Sigmoid colon (tissue), 7 donors: ENCODE measurements around the gene ZNF407. TPM values are rescaled to one million over a fixed set of nuclear protein-coding genes. Genes with fewer than 3 reads are reported as not detected.
"Not testable (repeated sequence)": the region's sequence is repeated elsewhere in the genome, so short reads cannot be mapped to it uniquely, and the experiment has no call there.

Source experiments
- DNase-seq: peaks from one replicate; pipeline ENCODE4 v3.0.0-alpha.2; 2019
- H3K27ac ChIP-seq, 4 donors: fragments of 200-600 bp; sonication (generic); one replicate each; pipeline ENCODE4 v1.5.1; 2016 to 2019; ENCODE audit warnings: mild to moderate bottlenecking in 1 of 4
- H3K27me3 ChIP-seq, 3 donors: fragments of 200-600 bp; sonication (generic); one replicate each; pipeline ENCODE4 v1.5.1; 2019; ENCODE audit warnings: mild to moderate bottlenecking in 1 of 3
- H3K36me3 ChIP-seq, 4 donors: fragments of 200-600 bp; sonication (generic); one replicate each; pipeline ENCODE4 v1.5.1; 2016 to 2019
- H3K4me1 ChIP-seq, 4 donors: fragments of 200-600 bp; sonication (generic); one replicate each; pipeline ENCODE4 v1.5.1; 2017 to 2019
- H3K4me3 ChIP-seq, 4 donors: fragments of 200-600 bp; sonication (generic); one replicate each; pipeline ENCODE4 v1.5.1; 2017 to 2019; ENCODE audit warnings: mild to moderate bottlenecking in 2 of 4, moderate library complexity in 1 of 4
- H3K9me3 ChIP-seq, 4 donors: fragments of 200-600 bp in 3 of 4; sonication (generic) in 3 of 4; one replicate each; pipeline versions ENCODE4 v1.5.1 to v1.6.1; 2013 to 2019
- CTCF ChIP-seq, 4 experiments: fragments of 450-650 bp in 3 of 4; fragments of 200-600 bp in 1 of 4; IDR thresholded peaks; one replicate each; pipeline ENCODE4 v1.5.1; 2016 to 2019; ENCODE audit warnings: antibody characterized with exemption in 4 of 4, mild to moderate bottlenecking in 3 of 4, moderate library complexity in 2 of 4
- EP300 ChIP-seq, 4 donors: sonication (generic); formaldehyde crosslinking; IDR thresholded peaks; one replicate each; pipeline ENCODE4 v1.6.1; 2017; ENCODE audit warnings: antibody characterized with exemption in 4 of 4
- POLR2A ChIP-seq, 2 donors: fragments of 450-650 bp; IDR thresholded peaks; one replicate each; pipeline ENCODE4 v1.6.1; 2016; ENCODE audit warnings: antibody characterized with exemption in 2 of 2, mild to moderate bottlenecking in 2 of 2, moderate library complexity in 2 of 2
- POLR2AphosphoS5 ChIP-seq, 4 donors: sonication (generic); formaldehyde crosslinking; IDR thresholded peaks; one replicate each; pipeline ENCODE4 v1.6.1; 2017; ENCODE audit warnings: antibody characterized with exemption in 4 of 4
- WGBS, 2 donors: extraction: QIAGEN DNeasy Blood & Tissue Kit; methylation state at CpG; one replicate each; pipeline ENCODE4 v1.1.7; 2013; 5-methylcytosine and 5-hydroxymethylcytosine counted together
- intact Hi-C: fragments of 100-400 bp; cut with DNase I; formaldehyde crosslinking; loops from one replicate; pipeline ENCODE4 v1.15.1; 2023
- polyA plus RNA-seq, 3 donors: library from polyadenylated mRNA; stranded (reverse); fragments of 200-250 nt; gene quantifications; one replicate each; pipeline ENCODE4 v1.2.3, GENCODE V29; 2013
- total RNA-seq, 4 donors: library from RNA; depleted of rRNA; stranded (reverse); fragments of >200 nt; gene quantifications; one replicate each; pipeline ENCODE4 v1.1.0, GENCODE V29; 2016
- donor health status: healthy with polysubstance abuse.
- donor health status: Bipolar disorder and iron deficiency.
- donor health status: healthy.

The ZNF407 gene
- total and polyA plus RNA-seq, 7 donors = 1.4 to 19.8 (median 16.3) TPM

GRCh38 chr18:75083761-75084160, 486.1 kb downstream of the ZNF407 start:
- WGBS, 2 donors = 83 to 85% methylated on average over 9 of the region's 9 CpGs
- TF ChIP-seq EP300 (IDR thresholded peaks at IDR 0.05) (no peak), CTCF (IDR thresholded peaks at IDR 0.05) (no peak), POLR2A (IDR thresholded peaks at IDR 0.05) (no peak), POLR2AphosphoS5 (IDR thresholded peaks at IDR 0.05) (no peak)
- H3K4me1 ChIP-seq = no peaks in the 10 kb centered on the region
- DNase-seq = no peak
- no peaks in the 10 kb centered on the region for H3K36me3 ChIP-seq
- no peak overlapping the region for H3K27ac ChIP-seq
- H3K4me3 ChIP-seq = no peak overlapping the region
- H3K9me3 ChIP-seq = peaks cover 0 to 5% (median 1%) of the 10 kb centered on the region in 4 donors
- intact Hi-C loops = no loop called here
- H3K27me3 ChIP-seq = no peaks in the 10 kb centered on the region

GRCh38 chr18:75085676-75086075, 488.0 kb downstream of the ZNF407 start:
- H3K36me3 ChIP-seq, H3K27me3 ChIP-seq, H3K27ac ChIP-seq, H3K4me1 ChIP-seq, DNase-seq, H3K4me3 ChIP-seq, H3K9me3 ChIP-seq, intact Hi-C loops: not testable (repeated sequence)
- 93 to 95% methylated on average over 8 of the region's 8 CpGs for WGBS, 2 donors

- 95 to 96% methylated on average over 9 of the region's 9 CpGs for WGBS, 2 donors
- Histone ChIP-seq H3K36me3 (no peaks in the 10 kb centered on the region), H3K27ac (no peak overlapping the region), H3K4me1 (no peaks in the 10 kb centered on the region), H3K27me3 (no peaks in the 10 kb centered on the region), H3K4me3 (no peak overlapping the region), H3K9me3 (peaks cover 0 to 5% (median 1%) of the 10 kb centered on the region in 4 donors)
- intact Hi-C loops = no loop called here
- TF ChIP-seq POLR2AphosphoS5 (IDR thresholded peaks at IDR 0.05) (no peak), EP300 (IDR thresholded peaks at IDR 0.05) (no peak), POLR2A (IDR thresholded peaks at IDR 0.05) (no peak), CTCF (IDR thresholded peaks at IDR 0.05) (no peak)
- no peak for DNase-seq
Measured at GRCh38 chr18:75086494-75087034, 488.9 kb downstream of the ZNF407 start.

GRCh38 chr18:75087119-75088020, 489.7 kb downstream of the ZNF407 start:
- no peak for TF ChIP-seq POLR2AphosphoS5 (IDR thresholded peaks at IDR 0.05)
- no peak for TF ChIP-seq CTCF (IDR thresholded peaks at IDR 0.05)
- no peak for TF ChIP-seq POLR2A (IDR thresholded peaks at IDR 0.05)
- TF ChIP-seq EP300 (IDR thresholded peaks at IDR 0.05) = no peak
- Histone ChIP-seq H3K4me1 (no peaks in the 10 kb centered on the region), H3K36me3 (no peaks in the 10 kb centered on the region), H3K27me3 (no peaks in the 10 kb centered on the region), H3K27ac (no peak overlapping the region), H3K9me3 (peaks cover 0 to 5% (median 1%) of the 10 kb centered on the region in 4 donors), H3K4me3 (no peak overlapping the region)
- WGBS, 2 donors = 96 to 97% methylated on average over 43 of the region's 43 CpGs
- no peak for DNase-seq
- intact Hi-C loops = no loop called here

- Histone ChIP-seq H3K4me3 (no peak overlapping the region), H3K9me3 (peaks cover 0 to 3% (median 1%) of the 10 kb centered on the region in 4 donors), H3K4me1 (no peaks in the 10 kb centered on the region), H3K36me3 (no peaks in the 10 kb centered on the region), H3K27me3 (no peaks in the 10 kb centered on the region), H3K27ac (no peak overlapping the region)
- no peak for DNase-seq
- intact Hi-C loops = no loop called here
- WGBS, 2 donors = 86 to 92% methylated on average over 8 of the region's 8 CpGs
- TF ChIP-seq CTCF (IDR thresholded peaks at IDR 0.05) (no peak), EP300 (IDR thresholded peaks at IDR 0.05) (no peak), POLR2A (IDR thresholded peaks at IDR 0.05) (no peak), POLR2AphosphoS5 (IDR thresholded peaks at IDR 0.05) (no peak)
Measured at GRCh38 chr18:75088021-75088506, 490.4 kb downstream of the ZNF407 start.
